Endothelial cell of umbilical vein (primary cell): ENCODE data around the gene HCK.

Source experiments
- POLR2A ChIP-seq: IDR thresholded peaks from 2 replicates; pipeline ENCODE4 v1.6.1; 2012; ENCODE audit warnings: low read depth, mild to moderate bottlenecking, control low read depth, low read length
- TF ChIP-seq, protein P1 (sequence below), 2 donors: IDR thresholded peaks; 1 replicate in 1 of 2; 2 replicates in 1 of 2; pipeline ENCODE4 v1.5.1; 2011; ENCODE audit warnings: low read length in 2 of 2, mild to moderate bottlenecking in 2 of 2, moderate library complexity in 2 of 2, control low read depth in 1 of 2, inconsistent platforms in 1 of 2, low read depth in 1 of 2; ENCODE audit not compliant: insufficient read depth in 1 of 2; ENCODE audit errors: extremely low read depth in 1 of 2

DNA sequence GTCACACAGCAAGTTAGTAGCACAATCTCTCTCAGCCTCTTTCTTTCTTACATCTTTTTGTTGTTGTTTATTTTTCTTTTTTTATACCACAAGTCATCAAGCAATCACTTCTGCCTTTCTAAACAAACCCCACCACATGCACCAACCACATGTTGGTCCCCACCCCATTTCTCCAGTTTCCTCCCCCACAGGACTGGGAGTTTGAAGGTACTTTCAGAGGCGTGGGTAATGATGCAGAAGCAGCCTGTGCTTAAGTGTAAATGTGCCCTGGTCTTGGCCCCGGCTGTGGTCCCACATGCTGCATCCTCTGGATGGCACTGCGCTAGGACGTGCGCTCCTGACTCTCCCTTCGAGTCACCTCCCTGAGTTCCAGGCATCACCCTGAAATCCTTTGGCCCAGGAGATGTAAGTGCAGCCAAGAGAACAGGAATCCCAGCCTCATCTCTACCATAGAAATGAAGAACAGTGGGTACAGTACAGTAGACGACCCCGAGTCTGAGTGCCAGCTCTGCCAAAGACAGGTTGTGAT lies 5.7 kb downstream of the HCK start:
- TF ChIP-seq POLR2A = no peak
- TF ChIP-seq, protein P1, sequence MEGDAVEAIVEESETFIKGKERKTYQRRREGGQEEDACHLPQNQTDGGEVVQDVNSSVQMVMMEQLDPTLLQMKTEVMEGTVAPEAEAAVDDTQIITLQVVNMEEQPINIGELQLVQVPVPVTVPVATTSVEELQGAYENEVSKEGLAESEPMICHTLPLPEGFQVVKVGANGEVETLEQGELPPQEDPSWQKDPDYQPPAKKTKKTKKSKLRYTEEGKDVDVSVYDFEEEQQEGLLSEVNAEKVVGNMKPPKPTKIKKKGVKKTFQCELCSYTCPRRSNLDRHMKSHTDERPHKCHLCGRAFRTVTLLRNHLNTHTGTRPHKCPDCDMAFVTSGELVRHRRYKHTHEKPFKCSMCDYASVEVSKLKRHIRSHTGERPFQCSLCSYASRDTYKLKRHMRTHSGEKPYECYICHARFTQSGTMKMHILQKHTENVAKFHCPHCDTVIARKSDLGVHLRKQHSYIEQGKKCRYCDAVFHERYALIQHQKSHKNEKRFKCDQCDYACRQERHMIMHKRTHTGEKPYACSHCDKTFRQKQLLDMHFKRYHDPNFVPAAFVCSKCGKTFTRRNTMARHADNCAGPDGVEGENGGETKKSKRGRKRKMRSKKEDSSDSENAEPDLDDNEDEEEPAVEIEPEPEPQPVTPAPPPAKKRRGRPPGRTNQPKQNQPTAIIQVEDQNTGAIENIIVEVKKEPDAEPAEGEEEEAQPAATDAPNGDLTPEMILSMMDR (IDR thresholded peaks at IDR 0.05; ENCODE audit: extremely low read depth in 1 of 2, insufficient read depth in 1 of 2, low read depth in 1 of 2, low read length in 2 of 2) = no peak
